Colonic mucosa (tissue), 4 donors: ENCODE results near the gene TPCN1. TPM values are rescaled to one million over a fixed set of nuclear protein-coding genes. Genes with fewer than 3 reads are reported as not detected.

Experiments
- DNase-seq: peaks from one replicate; pipeline ENCODE4 v3.0.0-alpha.2; 2020
- H3K27ac ChIP-seq: fragments of 200-600 bp; one replicate; pipeline ENCODE4 v1.8.0; 2021
- H3K27me3 ChIP-seq: fragments of 200-600 bp; one replicate; pipeline ENCODE4 v1.8.0; 2021
- H3K36me3 ChIP-seq: fragments of 200-600 bp; one replicate; pipeline ENCODE4 v1.8.0; 2021
- H3K4me1 ChIP-seq: fragments of 200-600 bp; one replicate; pipeline ENCODE4 v1.8.0; 2021; ENCODE audit warnings: mild to moderate bottlenecking
- H3K4me3 ChIP-seq: fragments of 200-600 bp; one replicate; pipeline ENCODE4 v1.8.0; 2021
- H3K9ac ChIP-seq, 2 donors: one replicate each; pipeline ENCODE4 v1.7.0; 2013; ENCODE audit warnings: control low read depth in 2 of 2, low read depth in 2 of 2, low read length in 2 of 2
- H3K9me3 ChIP-seq: fragments of 200-600 bp; one replicate; pipeline ENCODE4 v1.8.0; 2021
- intact Hi-C: fragments of 100-400 bp; cut with DNase I; formaldehyde crosslinking; loops from one replicate; pipeline ENCODE4 v1.14.1; 2022
- total RNA-seq, 2 donors: library from RNA; stranded (reverse); fragmentation: NEBNext Ultra II Directional in 1 of 2; extraction: Animal tissue kit (Norgen Biotek cat#: 25700) in 1 of 2; gene quantifications; one replicate each; pipeline ENCODE4 v1.2.1, GENCODE V29; 2021
- TF ChIP-seq, protein P1 (sequence below): fragments of 200-600 bp; IDR thresholded peaks from one replicate; pipeline ENCODE4 v1.8.0; 2022; ENCODE audit warnings: antibody characterized with exemption, mild to moderate bottlenecking
- donor health status: healthy.
- donor health status: DM: no; HTN: no; CAD: no.
- donor health status: DM: no; HTN: no; CAD: no.

Gene TPCN1
- total RNA-seq, 2 donors from 2014 or later = 55.5 to 85.6 TPM

GRCh38 chr12:113290506-113290905 lies 69.2 kb downstream of the TPCN1 start:
- Histone ChIP-seq H3K4me3 (no peak overlapping the region), H3K4me1 (no peaks in the 10 kb centered on the region), H3K27ac (no peak overlapping the region), H3K36me3 (peaks cover 22% of the 10 kb centered on the region), H3K27me3 (no peaks in the 10 kb centered on the region), H3K9ac (no peak overlapping the region), H3K9me3 (no peaks in the 10 kb centered on the region)
- intact Hi-C loops = no loop called here
- TF ChIP-seq, protein P1, sequence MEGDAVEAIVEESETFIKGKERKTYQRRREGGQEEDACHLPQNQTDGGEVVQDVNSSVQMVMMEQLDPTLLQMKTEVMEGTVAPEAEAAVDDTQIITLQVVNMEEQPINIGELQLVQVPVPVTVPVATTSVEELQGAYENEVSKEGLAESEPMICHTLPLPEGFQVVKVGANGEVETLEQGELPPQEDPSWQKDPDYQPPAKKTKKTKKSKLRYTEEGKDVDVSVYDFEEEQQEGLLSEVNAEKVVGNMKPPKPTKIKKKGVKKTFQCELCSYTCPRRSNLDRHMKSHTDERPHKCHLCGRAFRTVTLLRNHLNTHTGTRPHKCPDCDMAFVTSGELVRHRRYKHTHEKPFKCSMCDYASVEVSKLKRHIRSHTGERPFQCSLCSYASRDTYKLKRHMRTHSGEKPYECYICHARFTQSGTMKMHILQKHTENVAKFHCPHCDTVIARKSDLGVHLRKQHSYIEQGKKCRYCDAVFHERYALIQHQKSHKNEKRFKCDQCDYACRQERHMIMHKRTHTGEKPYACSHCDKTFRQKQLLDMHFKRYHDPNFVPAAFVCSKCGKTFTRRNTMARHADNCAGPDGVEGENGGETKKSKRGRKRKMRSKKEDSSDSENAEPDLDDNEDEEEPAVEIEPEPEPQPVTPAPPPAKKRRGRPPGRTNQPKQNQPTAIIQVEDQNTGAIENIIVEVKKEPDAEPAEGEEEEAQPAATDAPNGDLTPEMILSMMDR = no peak
- no peak for DNase-seq

DNA sequence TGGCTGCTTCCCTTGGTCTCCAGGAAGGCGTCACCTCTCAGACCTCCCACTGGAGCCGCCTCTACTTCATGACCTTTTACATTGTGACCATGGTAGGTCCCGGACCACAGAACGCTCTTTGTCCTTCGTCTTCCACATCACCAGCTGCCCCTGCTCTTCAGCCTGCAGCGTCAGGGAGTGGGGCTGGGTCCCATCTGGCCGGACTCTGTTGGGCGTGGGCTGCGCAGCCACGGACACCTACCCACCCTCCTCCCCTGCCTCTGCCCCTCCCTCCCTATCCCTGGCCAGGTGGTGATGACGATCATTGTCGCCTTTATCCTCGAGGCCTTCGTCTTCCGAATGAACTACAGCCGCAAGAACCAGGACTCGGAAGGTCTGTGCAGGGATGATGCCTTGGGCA lies 70.3 kb downstream of the TPCN1 start:
- no peaks in the 10 kb centered on the region for H3K9me3 ChIP-seq

DNA sequence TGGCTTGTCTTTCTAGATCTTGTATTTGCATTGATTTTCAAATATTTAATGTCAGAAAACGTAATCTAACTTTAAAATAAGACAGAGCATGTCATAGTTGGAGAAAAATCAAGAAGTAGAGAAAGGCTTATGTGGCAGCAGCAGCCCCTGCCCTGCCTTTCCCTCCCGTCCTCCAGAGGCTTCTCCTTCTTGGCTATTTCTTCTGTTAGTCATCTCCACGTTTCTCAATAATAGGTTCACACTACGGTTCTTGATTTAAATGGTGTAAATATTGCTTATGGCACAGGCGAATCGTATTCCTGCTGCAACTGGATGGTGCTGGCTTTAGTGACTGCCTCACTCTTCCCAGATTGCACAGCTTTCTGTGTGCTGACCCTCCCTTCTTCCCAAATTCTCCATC lies 70.8 kb downstream of the TPCN1 start:
- intact Hi-C loops = no loop called here
- Histone ChIP-seq H3K9ac (no peak overlapping the region), H3K36me3 (peaks cover 18% of the 10 kb centered on the region), H3K4me3 (no peak overlapping the region), H3K9me3 (no peaks in the 10 kb centered on the region), H3K4me1 (no peaks in the 10 kb centered on the region), H3K27me3 (no peaks in the 10 kb centered on the region), H3K27ac (no peak overlapping the region)
- DNase-seq = no peak
- TF ChIP-seq, protein P1 = no peak

More for the DNA sequence above, 70.3 kb downstream of the TPCN1 start:
- Histone ChIP-seq H3K4me1 (no peaks in the 10 kb centered on the region), H3K27me3 (no peaks in the 10 kb centered on the region), H3K9ac (no peak overlapping the region), H3K36me3 (peaks cover 22% of the 10 kb centered on the region), H3K4me3 (no peak overlapping the region), H3K27ac (no peak overlapping the region)
- DNase-seq = no peak
- intact Hi-C loops = no loop called here
- TF ChIP-seq, protein P1 = no peak

GRCh38 chr12:113292547-113292946 lies 71.3 kb downstream of the TPCN1 start:
- Histone ChIP-seq H3K4me1 (no peaks in the 10 kb centered on the region), H3K4me3 (no peak overlapping the region), H3K27ac (no peak overlapping the region), H3K27me3 (no peaks in the 10 kb centered on the region), H3K9ac (no peak overlapping the region), H3K9me3 (no peaks in the 10 kb centered on the region), H3K36me3 (peaks cover 18% of the 10 kb centered on the region)
- TF ChIP-seq, protein P1 = no peak
- intact Hi-C loops = no loop called here
- DNase-seq = no peak

DNA sequence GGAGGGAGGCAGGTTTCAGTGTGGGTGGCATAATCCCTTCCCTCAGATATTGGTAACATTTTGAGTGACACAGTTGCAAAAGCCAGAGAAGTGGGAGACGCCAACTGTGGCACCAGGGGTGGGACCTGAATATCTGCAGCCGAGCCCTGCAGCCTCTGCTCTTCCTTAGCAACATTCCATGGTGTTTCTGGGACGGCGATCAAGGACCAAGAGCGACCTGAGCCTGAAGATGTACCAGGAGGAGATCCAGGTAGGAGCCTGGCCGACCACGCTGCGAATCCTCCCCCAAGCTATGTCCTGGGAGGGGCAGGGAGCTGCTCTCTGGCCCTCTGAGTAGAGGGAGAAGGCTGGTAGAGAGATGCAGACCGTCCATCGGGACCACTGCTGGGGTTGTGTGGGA lies 71.8 kb downstream of the TPCN1 start:
- Histone ChIP-seq H3K4me3 (no peak overlapping the region), H3K9ac (no peak overlapping the region), H3K9me3 (no peaks in the 10 kb centered on the region), H3K27ac (no peak overlapping the region), H3K36me3 (peaks cover 18% of the 10 kb centered on the region), H3K27me3 (no peaks in the 10 kb centered on the region), H3K4me1 (no peaks in the 10 kb centered on the region)
- DNase-seq = no peak
- intact Hi-C loops = no loop called here
- TF ChIP-seq, protein P1 = no peak
